ENCODE results near the gene SYMPK.

DNA sequence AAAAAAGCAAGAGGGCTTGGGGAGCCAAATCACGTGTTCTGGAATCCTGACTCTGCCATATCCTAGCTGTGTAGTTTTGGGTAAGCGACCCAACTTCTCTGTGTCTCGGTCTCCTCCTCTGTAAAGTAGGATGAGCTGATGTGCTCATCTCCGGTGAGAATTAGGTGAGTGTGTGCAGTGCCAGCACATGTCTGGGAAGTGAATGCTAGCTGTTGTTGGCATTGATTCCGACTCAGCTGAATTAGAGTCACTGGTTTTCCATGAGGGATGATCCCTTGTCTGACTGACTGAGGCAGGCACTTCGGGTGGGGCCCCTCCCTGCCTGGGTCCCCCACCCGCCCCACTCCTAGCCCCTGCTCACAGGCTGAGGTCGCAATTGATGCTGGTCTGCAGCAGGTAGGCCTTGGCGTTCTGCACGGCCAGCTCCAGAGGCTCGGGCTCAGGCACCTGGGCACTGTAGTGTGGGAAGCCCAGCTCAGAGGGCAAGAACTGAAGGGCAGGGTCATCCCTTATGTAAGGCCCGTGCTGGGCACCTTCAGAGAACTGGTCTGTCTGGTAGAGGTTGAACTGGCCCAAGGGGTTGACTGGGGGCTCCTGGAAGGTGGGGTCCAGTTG is 48.7 kb downstream of the SYMPK start:
- TF ChIP-seq, protein P1, sequence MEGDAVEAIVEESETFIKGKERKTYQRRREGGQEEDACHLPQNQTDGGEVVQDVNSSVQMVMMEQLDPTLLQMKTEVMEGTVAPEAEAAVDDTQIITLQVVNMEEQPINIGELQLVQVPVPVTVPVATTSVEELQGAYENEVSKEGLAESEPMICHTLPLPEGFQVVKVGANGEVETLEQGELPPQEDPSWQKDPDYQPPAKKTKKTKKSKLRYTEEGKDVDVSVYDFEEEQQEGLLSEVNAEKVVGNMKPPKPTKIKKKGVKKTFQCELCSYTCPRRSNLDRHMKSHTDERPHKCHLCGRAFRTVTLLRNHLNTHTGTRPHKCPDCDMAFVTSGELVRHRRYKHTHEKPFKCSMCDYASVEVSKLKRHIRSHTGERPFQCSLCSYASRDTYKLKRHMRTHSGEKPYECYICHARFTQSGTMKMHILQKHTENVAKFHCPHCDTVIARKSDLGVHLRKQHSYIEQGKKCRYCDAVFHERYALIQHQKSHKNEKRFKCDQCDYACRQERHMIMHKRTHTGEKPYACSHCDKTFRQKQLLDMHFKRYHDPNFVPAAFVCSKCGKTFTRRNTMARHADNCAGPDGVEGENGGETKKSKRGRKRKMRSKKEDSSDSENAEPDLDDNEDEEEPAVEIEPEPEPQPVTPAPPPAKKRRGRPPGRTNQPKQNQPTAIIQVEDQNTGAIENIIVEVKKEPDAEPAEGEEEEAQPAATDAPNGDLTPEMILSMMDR (IDR thresholded peaks at IDR 0.05; ENCODE audit: borderline replicate concordance, extremely low read depth, low read length, poor library complexity, severe bottlenecking) = no peak
- TF ChIP-seq EZH2 (IDR thresholded peaks at IDR 0.05; ENCODE audit: borderline replicate concordance, low read depth, low read length, severe bottlenecking) = no peak
